ENCODE measurements around the gene PATJ.

Gene PATJ

DNA sequence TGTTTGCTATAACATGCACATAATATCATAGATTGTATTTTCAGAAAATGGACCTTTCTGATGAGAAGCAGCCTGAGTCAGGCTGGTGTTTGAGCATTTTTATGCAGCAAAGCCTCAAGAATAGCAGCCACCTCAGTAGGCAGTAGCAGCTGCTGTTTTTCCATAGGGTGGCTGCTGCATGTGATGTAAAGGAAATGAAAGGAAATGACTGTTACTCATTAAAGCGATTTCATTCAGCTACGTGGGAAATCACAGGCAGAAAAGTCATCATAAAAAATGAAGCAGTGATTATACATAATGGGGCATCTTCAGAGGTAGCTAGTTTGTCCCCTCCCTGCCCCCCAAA, 110.4 kb downstream of the PATJ start:
- H4K91ac ChIP-seq (ENCODE audit: low read length): no peak overlapping the region
- H3K4me1 ChIP-seq (ENCODE audit: control insufficient read depth, insufficient read depth, low read depth, low read length): no peaks in the 10 kb centered on the region
- no peak overlapping the region for H3K4me3 ChIP-seq (ENCODE audit: insufficient read depth in 1 of 2, low read depth in 1 of 2, low read length in 2 of 2)
- WGBS: 81% methylated on average over 2 of the region's 2 CpGs
- no peak overlapping the region for H2BK5ac ChIP-seq (ENCODE audit: low read depth, low read length, poor library complexity, severe bottlenecking)
- no peak overlapping the region for H3K14ac ChIP-seq (ENCODE audit: low read length in 2 of 2)
- H3K27me3 ChIP-seq (ENCODE audit: control insufficient read depth in 1 of 2, insufficient read depth in 1 of 2, low read length in 2 of 2): no peaks in the 10 kb centered on the region
- no peak overlapping the region for H3K9ac ChIP-seq (ENCODE audit: low read length)
- H3K18ac ChIP-seq (ENCODE audit: low read depth in 1 of 2, low read length in 2 of 2): no peak overlapping the region
- H3K23ac ChIP-seq (ENCODE audit: low read length in 2 of 2): no peak overlapping the region
- DNase-seq: no peak
- H3K9me3 ChIP-seq (ENCODE audit: control insufficient read depth, low read length): no peaks in the 10 kb centered on the region
- H2BK120ac ChIP-seq (ENCODE audit: low read depth, low read length): no peak overlapping the region
- no peak overlapping the region for H3K27ac ChIP-seq (ENCODE audit: low read length, poor library complexity, severe bottlenecking)
- peaks cover 2% of the 10 kb centered on the region for H3K79me1 ChIP-seq (replicated peaks; ENCODE audit: low read length, poor library complexity, severe bottlenecking)
- no peak overlapping the region for H2BK15ac ChIP-seq (ENCODE audit: low read depth, poor library complexity, severe bottlenecking)
- H4K8ac ChIP-seq (ENCODE audit: low read length): no peak overlapping the region
- no peak overlapping the region for H2AFZ ChIP-seq (ENCODE audit: low read depth, low read length)
- no peak overlapping the region for H3K4me2 ChIP-seq (ENCODE audit: low read length, poor library complexity, severe bottlenecking)
- no peak overlapping the region for H3K4ac ChIP-seq (ENCODE audit: low read depth in 1 of 2, low read length in 2 of 2)
- H2AK5ac ChIP-seq (ENCODE audit: low read length, severe bottlenecking): no peak overlapping the region
- no peaks in the 10 kb centered on the region for H3K36me3 ChIP-seq (ENCODE audit: control insufficient read depth in 1 of 2, insufficient read depth in 2 of 2, low read depth in 1 of 2, low read length in 2 of 2)
- H2BK12ac ChIP-seq (ENCODE audit: low read length in 2 of 2): no peak overlapping the region

DNA sequence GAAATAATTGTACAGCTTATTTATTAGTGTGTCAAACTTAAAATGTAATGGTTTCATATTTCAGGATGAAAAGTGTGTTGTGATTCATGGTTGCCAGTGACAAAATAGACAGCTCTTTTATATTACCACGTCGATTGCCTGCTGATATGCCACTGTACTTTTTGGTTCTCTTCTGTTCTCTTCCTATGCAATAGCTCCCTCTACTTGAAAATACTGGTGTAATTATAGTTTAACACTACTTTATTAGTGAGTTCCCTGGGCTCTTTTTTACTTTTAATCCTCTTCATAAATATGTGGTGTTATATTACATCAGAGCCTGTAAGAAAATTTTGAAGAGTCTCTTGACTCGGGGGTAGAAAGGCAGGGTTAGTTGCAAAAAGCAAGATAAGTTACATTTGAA, 111.3 kb downstream of the PATJ start:
- Histone ChIP-seq H2BK120ac (ENCODE audit: low read depth, low read length) (no peak overlapping the region), H3K4me1 (ENCODE audit: control insufficient read depth, insufficient read depth, low read depth, low read length) (no peaks in the 10 kb centered on the region), H3K27me3 (ENCODE audit: control insufficient read depth in 1 of 2, insufficient read depth in 1 of 2, low read length in 2 of 2) (no peaks in the 10 kb centered on the region), H3K4me2 (ENCODE audit: low read length, poor library complexity, severe bottlenecking) (no peak overlapping the region), H3K79me1 (replicated peaks; ENCODE audit: low read length, poor library complexity, severe bottlenecking) (peaks cover 2% of the 10 kb centered on the region), H2BK5ac (ENCODE audit: low read depth, low read length, poor library complexity, severe bottlenecking) (no peak overlapping the region), H3K9ac (ENCODE audit: low read length) (no peak overlapping the region), H3K27ac (ENCODE audit: low read length, poor library complexity, severe bottlenecking) (no peak overlapping the region), H2AK5ac (ENCODE audit: low read length, severe bottlenecking) (no peak overlapping the region), H3K14ac (ENCODE audit: low read length in 2 of 2) (no peak overlapping the region), H3K36me3 (ENCODE audit: control insufficient read depth in 1 of 2, insufficient read depth in 2 of 2, low read depth in 1 of 2, low read length in 2 of 2) (peaks cover 0 to 6% of the 10 kb centered on the region in 2 experiments), H3K4ac (ENCODE audit: low read depth in 1 of 2, low read length in 2 of 2) (no peak overlapping the region), H3K18ac (ENCODE audit: low read depth in 1 of 2, low read length in 2 of 2) (no peak overlapping the region), H2BK12ac (ENCODE audit: low read length in 2 of 2) (no peak overlapping the region), H4K91ac (ENCODE audit: low read length) (no peak overlapping the region), H2BK15ac (ENCODE audit: low read depth, poor library complexity, severe bottlenecking) (no peak overlapping the region), H3K9me3 (ENCODE audit: control insufficient read depth, low read length) (no peaks in the 10 kb centered on the region), H4K8ac (ENCODE audit: low read length) (no peak overlapping the region), H2AFZ (ENCODE audit: low read depth, low read length) (no peak overlapping the region), H3K23ac (ENCODE audit: low read length in 2 of 2) (no peak overlapping the region), H3K4me3 (ENCODE audit: insufficient read depth in 1 of 2, low read depth in 1 of 2, low read length in 2 of 2) (no peak overlapping the region)
- DNase-seq: no peak
- WGBS: 89% methylated on average over 1 of the region's 3 CpGs

DNA sequence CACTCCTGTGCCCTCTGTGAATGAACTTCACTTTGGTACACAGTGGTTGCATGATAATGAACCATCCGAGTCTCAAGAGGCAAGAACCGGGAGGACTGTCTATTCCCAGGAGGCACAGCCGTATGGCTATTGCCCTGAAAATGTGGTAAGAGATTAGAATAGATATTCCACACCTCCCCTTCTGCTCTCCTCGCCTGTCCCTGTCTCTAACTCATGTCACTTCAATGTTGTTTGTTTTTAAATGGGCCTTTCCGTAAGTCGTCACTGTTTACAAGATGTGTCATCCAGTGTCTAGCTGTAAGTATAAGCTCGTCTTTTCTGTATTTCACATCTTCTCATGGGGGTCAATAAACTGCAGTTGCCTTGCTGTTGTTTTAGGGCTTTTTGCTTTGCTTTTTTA, 122.2 kb downstream of the PATJ start:
- H4K91ac ChIP-seq (ENCODE audit: low read length): no peak overlapping the region
- no peak overlapping the region for H2BK120ac ChIP-seq (ENCODE audit: low read depth, low read length)
- H3K18ac ChIP-seq (ENCODE audit: low read depth in 1 of 2, low read length in 2 of 2): no peak overlapping the region
- no peak overlapping the region for H3K4me3 ChIP-seq (ENCODE audit: insufficient read depth in 1 of 2, low read depth in 1 of 2, low read length in 2 of 2)
- H3K23ac ChIP-seq (ENCODE audit: low read length in 2 of 2): no peak overlapping the region
- H3K36me3 ChIP-seq (ENCODE audit: control insufficient read depth in 1 of 2, insufficient read depth in 2 of 2, low read depth in 1 of 2, low read length in 2 of 2): peaks cover 0 to 10% of the 10 kb centered on the region in 2 experiments
- no peak overlapping the region for H3K9ac ChIP-seq (ENCODE audit: low read length)
- no peak overlapping the region for H2BK5ac ChIP-seq (ENCODE audit: low read depth, low read length, poor library complexity, severe bottlenecking)
- H2BK15ac ChIP-seq (ENCODE audit: low read depth, poor library complexity, severe bottlenecking): no peak overlapping the region
- no peak overlapping the region for H2AFZ ChIP-seq (ENCODE audit: low read depth, low read length)
- H3K4ac ChIP-seq (ENCODE audit: low read depth in 1 of 2, low read length in 2 of 2): no peak overlapping the region
- H2AK5ac ChIP-seq (ENCODE audit: low read length, severe bottlenecking): no peak overlapping the region
- no peak overlapping the region for H3K27ac ChIP-seq (ENCODE audit: low read length, poor library complexity, severe bottlenecking)
- H3K4me2 ChIP-seq (ENCODE audit: low read length, poor library complexity, severe bottlenecking): no peak overlapping the region
- H4K8ac ChIP-seq (ENCODE audit: low read length): no peak overlapping the region
- peak; percentile 26 for DNase-seq
- H3K9me3 ChIP-seq (ENCODE audit: control insufficient read depth, low read length): no peaks in the 10 kb centered on the region
- no peaks in the 10 kb centered on the region for H3K79me1 ChIP-seq (replicated peaks; ENCODE audit: low read length, poor library complexity, severe bottlenecking)
- no peaks in the 10 kb centered on the region for H3K4me1 ChIP-seq (ENCODE audit: control insufficient read depth, insufficient read depth, low read depth, low read length)
- WGBS: 56% methylated on average over 3 of the region's 7 CpGs
- no peak overlapping the region for H2BK12ac ChIP-seq (ENCODE audit: low read length in 2 of 2)
- H3K27me3 ChIP-seq (ENCODE audit: control insufficient read depth in 1 of 2, insufficient read depth in 1 of 2, low read length in 2 of 2): no peaks in the 10 kb centered on the region
- no peak overlapping the region for H3K14ac ChIP-seq (ENCODE audit: low read length in 2 of 2)

DNA sequence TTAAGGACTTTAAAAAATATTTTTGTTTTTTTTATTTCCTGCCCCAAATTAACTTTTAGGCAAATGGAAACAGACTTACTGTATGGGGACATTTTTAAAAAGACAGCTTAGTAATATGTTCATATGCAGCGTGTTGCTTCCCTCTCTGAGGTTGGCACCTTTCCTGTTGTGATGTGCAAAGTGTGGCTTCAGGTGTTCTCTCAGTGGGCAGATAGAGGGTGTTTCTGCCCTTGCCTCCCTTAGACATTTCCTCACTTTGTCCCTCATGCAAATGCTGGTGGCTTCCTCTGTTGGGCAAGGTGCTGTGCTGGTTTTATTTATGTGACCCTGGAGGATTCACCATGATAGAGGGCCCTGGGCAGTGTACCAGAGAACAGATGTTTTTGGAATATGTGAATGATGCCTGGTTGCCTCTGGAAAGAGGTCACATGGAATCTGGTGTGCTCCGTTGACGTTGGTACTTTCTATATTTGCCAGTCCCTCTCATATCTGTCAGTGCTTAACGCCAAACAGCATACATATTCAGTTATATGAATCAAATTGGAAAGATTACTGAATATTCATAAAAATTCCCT, 123.5 kb downstream of the PATJ start:
- Histone ChIP-seq H3K14ac (ENCODE audit: low read length in 2 of 2) (no peak overlapping the region), H3K18ac (ENCODE audit: low read depth in 1 of 2, low read length in 2 of 2) (no peak overlapping the region), H3K36me3 (ENCODE audit: control insufficient read depth in 1 of 2, insufficient read depth in 2 of 2, low read depth in 1 of 2, low read length in 2 of 2) (peaks cover 0 to 4% of the 10 kb centered on the region in 2 experiments), H3K27ac (ENCODE audit: low read length, poor library complexity, severe bottlenecking) (no peak overlapping the region), H3K9me3 (ENCODE audit: control insufficient read depth, low read length) (no peaks in the 10 kb centered on the region), H2BK15ac (ENCODE audit: low read depth, poor library complexity, severe bottlenecking) (no peak overlapping the region), H4K8ac (ENCODE audit: low read length) (no peak overlapping the region), H3K27me3 (ENCODE audit: control insufficient read depth in 1 of 2, insufficient read depth in 1 of 2, low read length in 2 of 2) (no peaks in the 10 kb centered on the region), H2BK120ac (ENCODE audit: low read depth, low read length) (no peak overlapping the region), H2AK5ac (ENCODE audit: low read length, severe bottlenecking) (no peak overlapping the region), H3K4me2 (ENCODE audit: low read length, poor library complexity, severe bottlenecking) (no peak overlapping the region), H3K4ac (ENCODE audit: low read depth in 1 of 2, low read length in 2 of 2) (no peak overlapping the region), H3K23ac (ENCODE audit: low read length in 2 of 2) (no peak overlapping the region), H2BK5ac (ENCODE audit: low read depth, low read length, poor library complexity, severe bottlenecking) (no peak overlapping the region), H3K4me1 (ENCODE audit: control insufficient read depth, insufficient read depth, low read depth, low read length) (no peaks in the 10 kb centered on the region), H2AFZ (ENCODE audit: low read depth, low read length) (no peak overlapping the region), H3K79me1 (replicated peaks; ENCODE audit: low read length, poor library complexity, severe bottlenecking) (no peaks in the 10 kb centered on the region), H4K91ac (ENCODE audit: low read length) (no peak overlapping the region), H3K9ac (ENCODE audit: low read length) (no peak overlapping the region), H3K4me3 (ENCODE audit: insufficient read depth in 1 of 2, low read depth in 1 of 2, low read length in 2 of 2) (no peak overlapping the region), H2BK12ac (ENCODE audit: low read length in 2 of 2) (no peak overlapping the region)
- 94% methylated on average over 1 of the region's 4 CpGs for WGBS
- no peak for DNase-seq

Data from mesenchymal stem cell (in vitro differentiated cells and primary cell).